DND-41 (cell line): Measurements from ENCODE around the gene CDH16.

Experiments used
- ATAC-seq: fragments of 200-7000 bp; cut with Tn5 transposase; 3 replicates; pipeline ENCODE4 v1.9.1; 2021; ENCODE audit warnings: low read depth; ENCODE audit not compliant: insufficient read depth
- DNase-seq: peaks from one replicate; pipeline ENCODE4 v3.0.0-alpha.2; 2020
- H2AFZ ChIP-seq: 2 replicates; pipeline ENCODE4 v1.6.0; 2012; ENCODE audit warnings: low read depth, low read length
- H3K27ac ChIP-seq: 2 replicates; pipeline ENCODE4 v1.5.1; 2012; ENCODE audit warnings: low read length, inconsistent platforms
- H3K27me3 ChIP-seq: fragments of 200-600 bp; sonication (generic); 2 replicates; pipeline ENCODE4 v1.6.0; 2012; ENCODE audit warnings: low read length, mild to moderate bottlenecking, inconsistent platforms; ENCODE audit not compliant: insufficient read depth, poor library complexity
- H3K36me3 ChIP-seq: 2 replicates; pipeline ENCODE4 v1.5.1; 2012; ENCODE audit warnings: low read length, inconsistent platforms; ENCODE audit not compliant: insufficient read depth
- H3K4me1 ChIP-seq: 2 replicates; pipeline ENCODE4 v1.5.1; 2012; ENCODE audit warnings: mild to moderate bottlenecking, low read length; ENCODE audit not compliant: insufficient read depth
- H3K4me2 ChIP-seq: 2 replicates; pipeline ENCODE4 v1.6.0; 2012; ENCODE audit warnings: mild to moderate bottlenecking, moderate library complexity, low read length, inconsistent platforms; ENCODE audit not compliant: insufficient read depth
- H3K4me3 ChIP-seq, 2 experiments: fragments of 200-600 bp in 1 of 2; shearing (Covaris generic) in 1 of 2; 2 replicates each; pipeline ENCODE4 v1.5.1; 2012 to 2016; ENCODE audit warnings: inconsistent platforms in 2 of 2, low read length in 2 of 2, mild to moderate bottlenecking in 2 of 2, low read depth in 1 of 2, moderate library complexity in 1 of 2
- H3K79me2 ChIP-seq: 2 replicates; pipeline ENCODE4 v1.6.0; 2012; ENCODE audit warnings: low read length, inconsistent platforms; ENCODE audit not compliant: insufficient read depth
- H3K9ac ChIP-seq: 2 replicates; pipeline ENCODE4 v1.6.0; 2012; ENCODE audit warnings: low read depth, mild to moderate bottlenecking, inconsistent platforms, low read length, moderate library complexity
- H3K9me3 ChIP-seq: 2 replicates; pipeline ENCODE4 v1.5.1; 2012; ENCODE audit warnings: low read length, moderate library complexity, mild to moderate bottlenecking, inconsistent platforms; ENCODE audit not compliant: insufficient read depth, severe bottlenecking
- H4K20me1 ChIP-seq: 2 replicates; pipeline ENCODE4 v1.6.0; 2012; ENCODE audit warnings: low read length; ENCODE audit not compliant: insufficient read depth
- CTCF ChIP-seq: IDR thresholded peaks from 2 replicates; pipeline ENCODE4 v1.5.1; 2012; ENCODE audit warnings: borderline replicate concordance, low read length, moderate library complexity, mild to moderate bottlenecking; ENCODE audit not compliant: poor library complexity, severe bottlenecking; ENCODE audit errors: extremely low read depth
- EZH2 ChIP-seq: IDR thresholded peaks from 3 replicates; pipeline ENCODE4 v1.6.1; 2012; ENCODE audit warnings: borderline replicate concordance, low read depth, mild to moderate bottlenecking, moderate library complexity, low read length, inconsistent platforms; ENCODE audit not compliant: severe bottlenecking

CDH16 gene

GRCh38 chr16:66891797-66892196 lies 26.9 kb downstream of the CDH16 start:
- TF ChIP-seq EZH2 (no peak), CTCF (no peak)
- no peak for ATAC-seq
- peaks cover 13% of the 10 kb centered on the region; the same call in 1 of the 2 replicates for H4K20me1 ChIP-seq

GRCh38 chr16:66891360-66891759 lies 27.3 kb downstream of the CDH16 start:
- no peaks in the 10 kb centered on the region for H3K9me3 ChIP-seq
- H3K4me1 ChIP-seq = peaks cover 5% of the 10 kb centered on the region
- TF ChIP-seq CTCF (no peak), EZH2 (no peak)
- H4K20me1 ChIP-seq = peaks cover 18% of the 10 kb centered on the region; the same call in 1 of the 2 replicates
- peaks cover 44% of the 10 kb centered on the region; the same call in 1 of the 2 replicates for H3K36me3 ChIP-seq
- no peak for ATAC-seq
- H2AFZ ChIP-seq = no peak overlapping the region
- H3K4me3 ChIP-seq = no peak overlapping the region
- DNase-seq = no peak
- H3K9ac ChIP-seq = no peak overlapping the region
- H3K27me3 ChIP-seq = no peaks in the 10 kb centered on the region
- H3K27ac ChIP-seq = no peak overlapping the region
- H3K79me2 ChIP-seq = peaks cover 30% of the 10 kb centered on the region
- H3K4me2 ChIP-seq = no peak overlapping the region

More at GRCh38 chr16:66891797-66892196, 26.9 kb downstream of the CDH16 start:
- Histone ChIP-seq H3K4me3 (no peak overlapping the region), H3K4me2 (no peak overlapping the region), H2AFZ (no peak overlapping the region), H3K9me3 (no peaks in the 10 kb centered on the region), H3K79me2 (peaks cover 25% of the 10 kb centered on the region), H3K4me1 (peaks cover 5% of the 10 kb centered on the region), H3K9ac (no peak overlapping the region), H3K27ac (no peak overlapping the region), H3K36me3 (peaks cover 39% of the 10 kb centered on the region; the same call in 1 of the 2 replicates), H3K27me3 (no peaks in the 10 kb centered on the region)
- no peak for DNase-seq

- H3K9ac ChIP-seq = no peak overlapping the region
- no peak overlapping the region for H3K4me3 ChIP-seq
- no peaks in the 10 kb centered on the region for H3K9me3 ChIP-seq
- peaks cover 20% of the 10 kb centered on the region; the same call in 1 of the 2 replicates for H4K20me1 ChIP-seq
- no peak for TF ChIP-seq CTCF
- TF ChIP-seq EZH2 = no peak
- H3K27me3 ChIP-seq = no peaks in the 10 kb centered on the region
- H3K27ac ChIP-seq = no peak overlapping the region
- peaks cover 7% of the 10 kb centered on the region for H3K4me1 ChIP-seq
- peaks cover 32% of the 10 kb centered on the region for H3K79me2 ChIP-seq
- no peak for ATAC-seq
- no peak overlapping the region for H2AFZ ChIP-seq
- no peak for DNase-seq
- H3K4me2 ChIP-seq = no peak overlapping the region
- H3K36me3 ChIP-seq = peaks cover 49% of the 10 kb centered on the region
Observed at GRCh38 chr16:66890799-66891198, 27.9 kb downstream of the CDH16 start.
